AG04449 (cell line): ENCODE data around the gene KMT2E.

Experiments
- CTCF ChIA-PET: fragments of 350-600 bp; formaldehyde crosslinking; extraction: SDS; loops from one replicate; lab custom pipeline; 2021; ENCODE audit warnings: antibody characterized with exemption; lab: Yijun Ruan, JAX
- POLR2A ChIA-PET: fragments of 400-600, 350-600 bp; formaldehyde crosslinking; extraction: SDS; loops from one replicate; lab custom pipeline; 2020; ENCODE audit warnings: antibody characterized with exemption, inconsistent platforms; lab: Yijun Ruan, JAX
- DNase-seq: peaks from one replicate; pipeline ENCODE4 v3.0.0-alpha.2; 2010; ENCODE audit warnings: low read depth, low spot score
- H3K4me3 ChIP-seq: 2 replicates; pipeline ENCODE4 v1.5.1; 2011; ENCODE audit warnings: low read depth, mild to moderate bottlenecking, control low read depth, low read length
- CTCF ChIP-seq: IDR thresholded peaks from one replicate; pipeline ENCODE4 v1.5.1; 2011; ENCODE audit warnings: mild to moderate bottlenecking, moderate library complexity, low read length, control low read depth, inconsistent platforms; ENCODE audit not compliant: insufficient read depth; ENCODE audit errors: missing control alignments

The KMT2E gene

DNA sequence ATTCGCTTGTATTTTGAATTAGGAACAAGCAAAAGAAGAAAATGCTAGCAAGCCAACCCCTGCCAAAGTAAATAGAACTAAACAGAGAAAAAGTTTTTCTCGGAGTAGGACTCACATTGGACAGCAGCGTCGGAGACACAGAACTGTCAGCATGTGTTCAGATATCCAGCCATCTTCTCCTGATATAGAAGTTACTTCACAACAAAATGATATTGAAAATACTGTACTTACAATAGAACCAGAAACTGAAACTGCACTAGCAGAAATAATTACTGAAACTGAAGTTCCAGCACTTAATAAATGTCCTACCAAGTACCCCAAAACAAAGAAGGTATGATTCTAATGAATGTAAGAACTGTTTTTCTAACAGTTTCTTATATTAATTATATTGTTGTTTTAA is 87.9 kb downstream of the KMT2E start:
- ChIA-PET POLR2A (no interaction called here), CTCF (interaction anchor here (0.8 kb wide), 1 partner anchor 120 kb away, joined by 3 read pairs; no protein-coding TSS in a partner anchor)
- DNase-seq, result no peak
- TF ChIP-seq CTCF, result no peak
- H3K4me3 ChIP-seq, result no peak overlapping the region

DNA sequence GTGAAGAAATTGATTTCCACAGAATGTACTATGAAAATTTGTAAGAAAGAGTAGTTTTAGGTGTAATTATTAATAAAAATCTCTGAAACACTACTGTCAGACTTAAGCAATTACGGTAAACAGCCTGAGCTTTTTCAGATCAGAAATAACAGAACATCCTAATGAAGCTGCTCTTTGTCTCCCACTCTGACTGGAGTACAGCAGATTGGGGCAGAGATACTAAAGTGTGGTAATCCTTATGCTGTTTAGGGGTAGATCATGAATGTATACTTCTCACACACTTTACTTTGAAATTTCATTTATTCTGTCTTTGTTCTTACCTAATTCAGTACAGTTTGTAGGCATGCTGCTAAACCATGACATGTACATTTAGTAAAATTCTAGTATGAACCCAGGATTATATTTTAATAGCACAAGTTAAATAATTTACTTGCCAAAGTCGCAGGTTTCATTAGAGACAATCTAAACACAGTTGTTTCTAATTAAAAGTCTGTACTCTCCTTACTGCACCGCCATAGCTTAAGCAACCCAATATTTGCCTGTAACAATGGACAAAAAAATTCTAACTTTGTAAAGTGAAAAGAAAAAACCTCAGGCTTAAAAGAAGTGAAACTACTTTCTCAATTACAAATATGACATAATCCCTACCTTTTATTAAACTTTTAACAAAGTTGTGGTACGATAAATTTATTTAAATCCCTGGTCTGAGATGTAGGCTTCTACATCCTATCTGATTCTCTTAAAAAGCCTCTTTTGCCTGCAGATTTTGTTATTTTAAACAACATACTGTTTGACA is 88.8 kb downstream of the KMT2E start:
- DNase-seq, result no peak
- POLR2A ChIA-PET, result no interaction called here
- TF ChIP-seq CTCF, result no peak
- no peak overlapping the region for H3K4me3 ChIP-seq
- CTCF ChIA-PET, result no interaction called here

GRCh38 chr7:105105579-105105978 is 91.6 kb downstream of the KMT2E start:
- CTCF ChIA-PET, result interaction anchor here (1.2 to 2.0 kb wide), 3 partner anchors 124 to 183 kb away, joined by 3 to 4 read pairs (median 3); no protein-coding TSS in a partner anchor
- H3K4me3 ChIP-seq, result no peak overlapping the region
- POLR2A ChIA-PET, result no interaction called here
- DNase-seq, result no peak
- no peak for TF ChIP-seq CTCF

- ChIA-PET CTCF (interaction anchor here (1.2 kb wide), 1 partner anchor 128 kb away, joined by 3 read pairs; no protein-coding TSS in a partner anchor), POLR2A (no interaction called here)
- TF ChIP-seq CTCF, result no peak
- H3K4me3 ChIP-seq, result no peak overlapping the region
- DNase-seq, result no peak
Observed at GRCh38 chr7:105106473-105106872, 92.5 kb downstream of the KMT2E start.

GRCh38 chr7:105107458-105107857 is 93.5 kb downstream of the KMT2E start:
- no peak for DNase-seq
- CTCF ChIA-PET, result no interaction called here
- POLR2A ChIA-PET, result no interaction called here
- TF ChIP-seq CTCF, result no peak
- no peak overlapping the region for H3K4me3 ChIP-seq
